CD4-positive, alpha-beta memory T cell (primary cell): ENCODE results near the gene SPATA31D1. TPM values are rescaled to one million over a fixed set of nuclear protein-coding genes. Genes with fewer than 3 reads are reported as not detected.
"Not testable (repeated sequence)": the region's sequence is repeated elsewhere in the genome, so short reads cannot be mapped to it uniquely, and the experiment has no call there.

Experiments
- CTCF ChIA-PET: fragments of 350-600 bp; sonication (Branson Sonifier 250); formaldehyde crosslinking; loops from one replicate; lab custom pipeline; 2021; ENCODE audit warnings: inconsistent platforms; ENCODE audit not compliant: partially characterized antibody; lab: Charles Lee
- POLR2A ChIA-PET: fragments of 350-600 bp; sonication (Branson Sonifier 250); formaldehyde crosslinking; loops from one replicate; lab custom pipeline; 2021; ENCODE audit not compliant: partially characterized antibody; lab: Charles Lee
- DNase-seq, 5 donors: peaks; one replicate each; pipeline versions ENCODE4 v3.0.0 to v3.0.0-alpha.2; 2020 to 2022; ENCODE audit warnings: mixed read lengths in 1 of 5
- H3K27ac ChIP-seq: one replicate; pipeline ENCODE4 v1.7.0; 2013; ENCODE audit warnings: low read depth, low read length
- H3K27me3 ChIP-seq: 2 replicates; pipeline ENCODE4 v1.7.0; 2013; ENCODE audit warnings: mild to moderate bottlenecking, low read length, moderate library complexity; ENCODE audit not compliant: insufficient read depth
- H3K36me3 ChIP-seq: 2 replicates; pipeline ENCODE4 v1.7.0; 2013; ENCODE audit warnings: mild to moderate bottlenecking, low read length, moderate library complexity; ENCODE audit not compliant: insufficient read depth
- H3K4me1 ChIP-seq: 2 replicates; pipeline ENCODE4 v1.7.0; 2013; ENCODE audit warnings: mild to moderate bottlenecking, low read length, moderate library complexity; ENCODE audit not compliant: insufficient read depth
- H3K4me3 ChIP-seq, 2 donors: one replicate each; pipeline ENCODE4 v1.7.0; 2013; ENCODE audit warnings: low read length in 2 of 2, mild to moderate bottlenecking in 1 of 2
- H3K9me3 ChIP-seq, 2 donors: one replicate each; pipeline ENCODE4 v1.7.0; 2013; ENCODE audit warnings: low read length in 2 of 2, control low read depth in 1 of 2; ENCODE audit not compliant: control insufficient read depth in 1 of 2
- H3K27ac Mint-ChIP-seq, 7 donors: one replicate each; pipeline ENCODE4 v1.8.0; 2020 to 2021; ENCODE audit warnings: mixed read lengths in 7 of 7, mild to moderate bottlenecking in 6 of 7, inconsistent platforms in 3 of 7, moderate library complexity in 3 of 7
- H3K27me3 Mint-ChIP-seq, 2 donors: one replicate each; pipeline ENCODE4 v1.8.0; 2020 to 2021; ENCODE audit warnings: mixed read lengths in 2 of 2
- H3K36me3 Mint-ChIP-seq, 2 donors: one replicate each; pipeline ENCODE4 v1.8.0; 2020 to 2021; ENCODE audit warnings: mixed read lengths in 2 of 2, inconsistent platforms in 1 of 2, mild to moderate bottlenecking in 1 of 2
- H3K4me1 Mint-ChIP-seq, 4 donors: one replicate each; pipeline ENCODE4 v1.8.0; 2020 to 2021; ENCODE audit warnings: mixed read lengths in 4 of 4, mild to moderate bottlenecking in 1 of 4
- H3K4me3 Mint-ChIP-seq, 8 donors: one replicate each; pipeline ENCODE4 v1.8.0; 2020 to 2021; ENCODE audit warnings: mixed read lengths in 8 of 8, mild to moderate bottlenecking in 7 of 8, moderate library complexity in 6 of 8, inconsistent platforms in 3 of 8
- H3K9me3 Mint-ChIP-seq, 8 donors: one replicate each; pipeline ENCODE4 v1.8.0; 2020 to 2021; ENCODE audit warnings: mixed read lengths in 8 of 8, mild to moderate bottlenecking in 5 of 8, inconsistent platforms in 3 of 8, moderate library complexity in 1 of 8
- intact Hi-C: fragments of 100-400 bp; cut with micrococcal nuclease; formaldehyde crosslinking; loops from one replicate; pipeline ENCODE4 v1.15.1; 2023
- polyA plus RNA-seq, 2 donors: library from polyadenylated mRNA; unstranded; fragments of 300-500 nt; fragmentation: Illumina TruSeq; gene quantifications; one replicate each; pipeline ENCODE4 v1.2.3, GENCODE V29; 2021
- total RNA-seq, 2 experiments: library from RNA; stranded (reverse); gene quantifications; one replicate each; pipeline ENCODE4 v1.2.3, GENCODE V29; 2021

Gene SPATA31D1
- total RNA-seq (not detected), polyA plus RNA-seq (not detected)

GRCh38 chr9:81988472-81988871 is at the start of gene SPATA31D1:
SPATA31D1 (plus strand) TSS chr9:81988772; CDS start chr9:81988819, 47 bp downstream.
- H3K36me3 Mint-ChIP-seq, H3K27me3 Mint-ChIP-seq, H3K4me3 Mint-ChIP-seq, intact Hi-C loops, H3K27ac ChIP-seq, H3K4me3 ChIP-seq, H3K27me3 ChIP-seq, DNase-seq, CTCF ChIA-PET, H3K36me3 ChIP-seq, H3K4me1 ChIP-seq, H3K9me3 ChIP-seq, POLR2A ChIA-PET, H3K4me1 Mint-ChIP-seq, H3K27ac Mint-ChIP-seq: not testable (repeated sequence)
- H3K9me3 Mint-ChIP-seq, result peaks cover 0 to 10% (median 4%) of the 10 kb centered on the region in 8 donors

DNA sequence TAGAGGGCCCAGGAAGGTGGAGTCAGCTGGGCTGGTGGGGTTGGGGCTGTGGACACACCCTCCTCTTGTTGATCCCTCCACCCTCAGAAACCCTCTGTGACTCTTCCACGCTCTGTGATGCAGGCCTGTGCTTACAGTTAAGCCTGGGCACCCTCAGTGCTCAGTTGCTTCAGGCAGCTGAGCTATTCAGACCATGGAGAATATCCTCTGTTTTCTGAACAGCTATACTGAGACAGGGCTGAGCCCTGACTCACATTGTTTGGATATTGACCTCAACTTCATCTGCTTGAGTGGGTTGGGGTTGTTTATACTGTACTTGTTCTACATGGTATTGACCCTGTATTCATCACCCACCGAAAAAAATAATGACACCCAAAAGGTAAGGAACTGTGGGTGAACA is 45.2 kb upstream of the SPATA31D1 start, which contains the start of gene SPATA31D3:
Gene SPATA31D3, plus strand, starts transcription at position 108 of the 400 bp plus-strand sequence. Its CDS starts 86 bp downstream, at position 194.
- H3K27me3 ChIP-seq, H3K27ac Mint-ChIP-seq, H3K4me1 ChIP-seq, intact Hi-C loops, H3K4me3 ChIP-seq, CTCF ChIA-PET, H3K27me3 Mint-ChIP-seq, H3K4me3 Mint-ChIP-seq, H3K9me3 Mint-ChIP-seq, H3K36me3 ChIP-seq, POLR2A ChIA-PET, DNase-seq, H3K4me1 Mint-ChIP-seq, H3K27ac ChIP-seq, H3K36me3 Mint-ChIP-seq, H3K9me3 ChIP-seq: not testable (repeated sequence)

- H3K27ac ChIP-seq, H3K4me3 Mint-ChIP-seq, H3K9me3 ChIP-seq, H3K36me3 ChIP-seq, DNase-seq, H3K4me1 Mint-ChIP-seq, H3K36me3 Mint-ChIP-seq, H3K27ac Mint-ChIP-seq, intact Hi-C loops, H3K27me3 Mint-ChIP-seq, H3K27me3 ChIP-seq, CTCF ChIA-PET, POLR2A ChIA-PET, H3K4me3 ChIP-seq, H3K4me1 ChIP-seq: not testable (repeated sequence)
- H3K9me3 Mint-ChIP-seq, result peaks cover 0 to 15% (median 4%) of the 10 kb centered on the region in 8 donors
These were observed 39.9 kb upstream of the SPATA31D1 start for GRCh38 chr9:81948650-81949049.

GRCh38 chr9:81953096-81953495 is 35.5 kb upstream of the SPATA31D1 start:
- ChIA-PET CTCF (no interaction called here), POLR2A (no interaction called here)
- Mint-ChIP-seq H3K9me3 (peaks cover 7 to 45% (median 27%) of the 10 kb centered on the region in 8 donors), H3K27ac (no peak overlapping the region), H3K4me3 (no peak overlapping the region), H3K4me1 (no peaks in the 10 kb centered on the region), H3K36me3 (no peaks in the 10 kb centered on the region), H3K27me3 (no peaks in the 10 kb centered on the region)
- intact Hi-C loops, result no loop called here
- Histone ChIP-seq H3K27ac (no peak overlapping the region), H3K36me3 (no peaks in the 10 kb centered on the region), H3K4me1 (no peaks in the 10 kb centered on the region), H3K4me3 (no peak overlapping the region), H3K27me3 (no peaks in the 10 kb centered on the region), H3K9me3 (no peaks in the 10 kb centered on the region)
- DNase-seq, result no peak

- H3K4me1 Mint-ChIP-seq, result no peaks in the 10 kb centered on the region
- DNase-seq, result no peak
These were observed 32.9 kb upstream of the SPATA31D1 start for GRCh38 chr9:81955625-81956024.

DNA sequence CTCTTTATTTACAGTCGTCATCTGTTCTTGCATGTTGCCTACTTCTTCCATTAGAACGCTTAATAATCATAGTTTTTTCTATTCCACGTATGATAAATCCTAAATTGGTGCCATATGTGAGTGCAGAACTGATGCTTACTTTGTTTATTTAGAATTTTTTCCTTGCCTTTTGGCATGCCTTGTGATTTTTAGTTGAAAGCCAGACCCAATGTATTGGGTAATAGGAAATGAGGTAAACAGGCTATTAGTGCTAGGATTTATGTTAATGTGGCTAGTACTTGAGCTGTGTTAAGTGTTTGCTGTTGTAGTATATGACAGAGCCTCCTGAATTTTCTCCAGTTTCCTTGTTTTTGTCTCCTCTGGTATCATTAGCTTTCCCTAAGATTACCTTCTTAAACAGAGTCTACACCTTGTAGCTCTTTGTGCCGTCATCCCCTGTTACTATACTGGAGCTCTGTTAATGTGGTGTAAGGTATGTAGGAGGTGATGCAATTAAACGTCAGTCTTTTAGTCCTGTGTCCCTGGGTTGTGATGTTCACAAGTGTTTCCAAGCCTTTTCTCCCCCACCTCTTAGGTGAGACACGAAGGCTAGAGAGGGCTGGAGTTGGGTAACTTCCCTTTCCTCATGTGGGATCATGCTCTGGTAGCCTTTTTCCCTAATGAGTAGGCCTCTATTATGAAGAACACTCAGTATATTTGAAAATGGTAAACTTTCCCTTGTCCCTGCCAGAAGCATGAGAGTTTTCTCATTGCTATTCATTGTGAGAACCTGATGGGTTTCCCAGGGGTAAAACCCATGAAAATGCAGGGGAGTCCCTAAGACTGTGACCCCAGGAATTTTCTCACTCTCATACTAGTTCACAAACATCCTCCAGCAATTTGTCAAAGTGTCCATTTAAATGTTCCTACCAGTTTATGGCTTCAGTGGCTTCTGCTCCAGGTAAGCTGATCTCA is 24.1 kb upstream of the SPATA31D1 start:
- H3K27ac Mint-ChIP-seq, result no peak overlapping the region
- CTCF ChIA-PET, result no interaction called here
- H3K4me3 Mint-ChIP-seq, result no peak overlapping the region
- no peaks in the 10 kb centered on the region for H3K4me1 ChIP-seq
- POLR2A ChIA-PET, result no interaction called here
- H3K27ac ChIP-seq, result no peak overlapping the region
- no peaks in the 10 kb centered on the region for H3K4me1 Mint-ChIP-seq
- H3K27me3 ChIP-seq, result no peaks in the 10 kb centered on the region
- DNase-seq, result no peak
- no peaks in the 10 kb centered on the region for H3K36me3 Mint-ChIP-seq
- no peaks in the 10 kb centered on the region for H3K9me3 ChIP-seq
- H3K9me3 Mint-ChIP-seq, result peaks cover 0 to 9% (median 3%) of the 10 kb centered on the region in 8 donors
- no peaks in the 10 kb centered on the region for H3K27me3 Mint-ChIP-seq
- no peak overlapping the region for H3K4me3 ChIP-seq
- no peaks in the 10 kb centered on the region for H3K36me3 ChIP-seq
- intact Hi-C loops, result no loop called here

More at GRCh38 chr9:81955625-81956024, 32.9 kb upstream of the SPATA31D1 start:
- H3K27me3 Mint-ChIP-seq, result no peaks in the 10 kb centered on the region
- H3K4me3 ChIP-seq, result no peak overlapping the region
- ChIA-PET CTCF (no interaction called here), POLR2A (no interaction called here)
- intact Hi-C loops, result no loop called here
- H3K9me3 Mint-ChIP-seq, result peaks cover 7 to 45% (median 25%) of the 10 kb centered on the region in 8 donors
- H3K27me3 ChIP-seq, result no peaks in the 10 kb centered on the region
- H3K36me3 Mint-ChIP-seq, result no peaks in the 10 kb centered on the region
- no peak overlapping the region for H3K27ac Mint-ChIP-seq
- no peaks in the 10 kb centered on the region for H3K36me3 ChIP-seq
- no peak overlapping the region for H3K27ac ChIP-seq
- no peaks in the 10 kb centered on the region for H3K4me1 ChIP-seq
- no peaks in the 10 kb centered on the region for H3K9me3 ChIP-seq
- no peak overlapping the region for H3K4me3 Mint-ChIP-seq

DNA sequence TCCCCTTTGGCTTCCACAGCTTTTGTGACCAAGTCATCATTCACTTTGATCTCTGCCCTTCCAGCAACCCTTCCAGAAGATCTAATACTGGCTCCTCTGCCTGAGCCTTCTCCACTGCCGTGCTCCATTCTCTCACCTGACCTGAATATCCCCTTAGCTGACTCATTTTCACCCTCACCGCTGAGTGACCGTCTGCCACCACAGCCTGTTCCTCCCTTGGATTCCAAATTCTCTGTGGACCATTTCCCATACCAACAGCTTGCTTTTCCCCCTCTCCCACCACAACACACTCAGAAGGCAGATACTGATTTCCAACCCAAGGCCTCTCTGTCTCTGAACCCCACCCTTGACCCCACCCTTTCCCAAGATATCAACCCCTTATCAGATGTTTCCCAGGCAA is 20.5 kb upstream of the SPATA31D1 start:
- H3K4me3 ChIP-seq, result no peak overlapping the region
- no peak overlapping the region for H3K27ac Mint-ChIP-seq
- no peak for DNase-seq
- no peak overlapping the region for H3K27ac ChIP-seq
- no peak overlapping the region for H3K4me3 Mint-ChIP-seq
- H3K36me3 Mint-ChIP-seq, result no peaks in the 10 kb centered on the region
- intact Hi-C loops, result no loop called here
- H3K36me3 ChIP-seq, result no peaks in the 10 kb centered on the region
- CTCF ChIA-PET, result no interaction called here
- H3K27me3 Mint-ChIP-seq, result no peaks in the 10 kb centered on the region
- H3K4me1 ChIP-seq, result no peaks in the 10 kb centered on the region
- no peaks in the 10 kb centered on the region for H3K27me3 ChIP-seq
- POLR2A ChIA-PET, result no interaction called here
- H3K9me3 ChIP-seq, result no peaks in the 10 kb centered on the region
- peaks cover 0 to 10% (median 3%) of the 10 kb centered on the region in 8 donors for H3K9me3 Mint-ChIP-seq
- H3K4me1 Mint-ChIP-seq, result no peaks in the 10 kb centered on the region
